Measurements from ENCODE around the gene TRPM6. TPM values are rescaled to one million over a fixed set of nuclear protein-coding genes. Genes with fewer than 3 reads are reported as not detected.
"Not testable (repeated sequence)": the region's sequence is repeated elsewhere in the genome, so short reads cannot be mapped to it uniquely, and the experiment has no call there.

The TRPM6 gene
- total RNA-seq, 1 experiment from 2014 or later = not detected

GRCh38 chr9:74865177-74865576 is 22.5 kb downstream of the TRPM6 start:
- ATAC-seq = no peak
- no peak for DNase-seq
- no peak overlapping the region for H2AFZ ChIP-seq (ENCODE audit: low read length)
- ChIA-PET CTCF (no interaction called here), POLR2A (ENCODE audit: unreplicated experiment) (no interaction called here)
- no peaks in the 10 kb centered on the region for H3F3A ChIP-seq (ENCODE audit: low read length, unreplicated experiment)
- no peaks in the 10 kb centered on the region for H3K27me3 ChIP-seq (ENCODE audit: low read length)
- no peaks in the 10 kb centered on the region for H3K9me3 ChIP-seq (ENCODE audit: low read length)
- no peak for TF ChIP-seq CTCF (conservative IDR thresholded peaks at IDR 0.05; ENCODE audit: low read depth, low read length)
- no peak for TF ChIP-seq EZH2phosphoT487 (IDR thresholded peaks at IDR 0.05; ENCODE audit: borderline replicate concordance, low read length)
- no peak for TF ChIP-seq EZH2 (IDR thresholded peaks at IDR 0.05; ENCODE audit: low read length, unreplicated experiment)
- no peak overlapping the region for H3K9ac ChIP-seq (ENCODE audit: low read length)
- H3K4me1 ChIP-seq (ENCODE audit: insufficient read depth, low read length) = no peaks in the 10 kb centered on the region
- H4K20me1 ChIP-seq (ENCODE audit: low read length) = no peaks in the 10 kb centered on the region
- H3K9me2 ChIP-seq (replicated peaks; ENCODE audit: low read length) = no peaks in the 10 kb centered on the region
- no peak overlapping the region for H3K27ac ChIP-seq (ENCODE audit: low read length)
- H3K4me3 ChIP-seq (ENCODE audit: low read length) = no peak overlapping the region
- no peaks in the 10 kb centered on the region for H3K79me2 ChIP-seq (ENCODE audit: low read length)
- H3K4me2 ChIP-seq (ENCODE audit: low read length) = no peak overlapping the region
- intact Hi-C loops (cut with micrococcal nuclease) = no loop called here
- no peaks in the 10 kb centered on the region for H3K36me3 ChIP-seq (ENCODE audit: low read depth, low read length)
- no TSS peak for BruUV-seq (replicated peaks)

GRCh38 chr9:74861773-74862474 is 25.8 kb downstream of the TRPM6 start:
- TF ChIP-seq EZH2 (IDR thresholded peaks at IDR 0.05; ENCODE audit: low read length, unreplicated experiment) (no peak), EZH2phosphoT487 (IDR thresholded peaks at IDR 0.05; ENCODE audit: borderline replicate concordance, low read length) (no peak), CTCF (conservative IDR thresholded peaks at IDR 0.05; ENCODE audit: low read depth, low read length) (no peak)
- Histone ChIP-seq H3K4me2 (ENCODE audit: low read length) (no peak overlapping the region), H3K9me3 (ENCODE audit: low read length) (no peaks in the 10 kb centered on the region), H3K4me1 (ENCODE audit: insufficient read depth, low read length) (no peaks in the 10 kb centered on the region), H3K9me2 (replicated peaks; ENCODE audit: low read length) (no peaks in the 10 kb centered on the region), H3F3A (ENCODE audit: low read length, unreplicated experiment) (no peaks in the 10 kb centered on the region), H4K20me1 (ENCODE audit: low read length) (no peaks in the 10 kb centered on the region), H3K27me3 (ENCODE audit: low read length) (no peaks in the 10 kb centered on the region), H3K4me3 (ENCODE audit: low read length) (no peak overlapping the region), H3K36me3 (ENCODE audit: low read depth, low read length) (no peaks in the 10 kb centered on the region), H2AFZ (ENCODE audit: low read length) (no peak overlapping the region), H3K9ac (ENCODE audit: low read length) (no peak overlapping the region), H3K79me2 (ENCODE audit: low read length) (no peaks in the 10 kb centered on the region), H3K27ac (ENCODE audit: low read length) (no peak overlapping the region)
- ChIA-PET POLR2A (ENCODE audit: unreplicated experiment) (no interaction called here), CTCF (no interaction called here)
- no peak for ATAC-seq
- intact Hi-C loops (cut with micrococcal nuclease) = no loop called here
- no TSS peak for BruUV-seq (replicated peaks)
- no peak for DNase-seq

- POLR2A ChIA-PET (ENCODE audit: unreplicated experiment) = no interaction called here
- no peak overlapping the region for H3K27ac ChIP-seq (ENCODE audit: low read length)
- intact Hi-C loops (cut with micrococcal nuclease) = no loop called here
Observed at GRCh38 chr9:74861071-74861470, 26.6 kb downstream of the TRPM6 start.

GRCh38 chr9:74860247-74860646 is 27.5 kb downstream of the TRPM6 start:
- H3K9ac ChIP-seq (ENCODE audit: low read length); BruUV-seq (replicated peaks); POLR2A ChIA-PET (ENCODE audit: unreplicated experiment); DNase-seq; H2AFZ ChIP-seq (ENCODE audit: low read length); H3K36me3 ChIP-seq (ENCODE audit: low read depth, low read length); H3K4me1 ChIP-seq (ENCODE audit: insufficient read depth, low read length); H4K20me1 ChIP-seq (ENCODE audit: low read length); H3K79me2 ChIP-seq (ENCODE audit: low read length); CTCF ChIA-PET; H3F3A ChIP-seq (ENCODE audit: low read length, unreplicated experiment); H3K4me2 ChIP-seq (ENCODE audit: low read length); H3K27me3 ChIP-seq (ENCODE audit: low read length); ATAC-seq; intact Hi-C loops (cut with micrococcal nuclease); H3K9me2 ChIP-seq (replicated peaks; ENCODE audit: low read length); H3K9me3 ChIP-seq (ENCODE audit: low read length); H3K27ac ChIP-seq (ENCODE audit: low read length); H3K4me3 ChIP-seq (ENCODE audit: low read length): not testable (repeated sequence)

More at GRCh38 chr9:74861071-74861470, 26.6 kb downstream of the TRPM6 start:
- H3K36me3 ChIP-seq (ENCODE audit: low read depth, low read length) = no peaks in the 10 kb centered on the region
- no peak overlapping the region for H3K4me3 ChIP-seq (ENCODE audit: low read length)
- no peaks in the 10 kb centered on the region for H3K4me1 ChIP-seq (ENCODE audit: insufficient read depth, low read length)
- no peaks in the 10 kb centered on the region for H3K79me2 ChIP-seq (ENCODE audit: low read length)
- no peak overlapping the region for H3K4me2 ChIP-seq (ENCODE audit: low read length)
- CTCF ChIA-PET = no interaction called here
- TF ChIP-seq EZH2phosphoT487 (IDR thresholded peaks at IDR 0.05; ENCODE audit: borderline replicate concordance, low read length) = no peak
- TF ChIP-seq EZH2 (IDR thresholded peaks at IDR 0.05; ENCODE audit: low read length, unreplicated experiment) = no peak
- no peak for TF ChIP-seq CTCF (conservative IDR thresholded peaks at IDR 0.05; ENCODE audit: low read depth, low read length)
- H4K20me1 ChIP-seq (ENCODE audit: low read length) = no peaks in the 10 kb centered on the region
- H3K9me3 ChIP-seq (ENCODE audit: low read length) = no peaks in the 10 kb centered on the region
- no peak for ATAC-seq
- BruUV-seq (replicated peaks) = no TSS peak
- no peaks in the 10 kb centered on the region for H3F3A ChIP-seq (ENCODE audit: low read length, unreplicated experiment)
- H2AFZ ChIP-seq (ENCODE audit: low read length) = no peak overlapping the region
- no peak for DNase-seq
- H3K9ac ChIP-seq (ENCODE audit: low read length) = no peak overlapping the region
- no peaks in the 10 kb centered on the region for H3K9me2 ChIP-seq (replicated peaks; ENCODE audit: low read length)
- no peaks in the 10 kb centered on the region for H3K27me3 ChIP-seq (ENCODE audit: low read length)

Measured in PC-3 (cell line).